ENCODE results near the gene AIP. TPM values are rescaled to one million over a fixed set of nuclear protein-coding genes. Genes with fewer than 3 reads are reported as not detected.

AIP gene
- total RNA-seq, 1 experiment from 2014 or later, result 87.8 TPM

- CTCF ChIA-PET, result no interaction called here
- ATAC-seq, result no peak
- peak overlapping the region; percentile 45; the same call in 1 of the 2 replicates for H3K27ac ChIP-seq (ENCODE audit: low read length)
- intact Hi-C loops (cut with micrococcal nuclease; ENCODE audit: unreplicated experiment) (no loop called here), in situ Hi-C loops (cut with HindIII; ENCODE audit: low pct_unique_long_range_greater_than_20kb, low sequenced_read_pairs) (no loop called here)
- H3K4me1 ChIP-seq (ENCODE audit: control insufficient read depth, insufficient read depth, low read length), result peaks cover 64% of the 10 kb centered on the region
- no peaks in the 10 kb centered on the region for H3K9me3 ChIP-seq (ENCODE audit: control insufficient read depth, insufficient read depth, low read depth, low read length)
- no peak for DNase-seq (ENCODE audit: low read depth, low spot score)
- no peak overlapping the region for H3K4me3 ChIP-seq (ENCODE audit: low read depth in 2 of 2, low read length in 2 of 2)
- no peak for TF ChIP-seq CTCF (IDR thresholded peaks at IDR 0.05)
- TF ChIP-seq SIN3A (IDR thresholded peaks at IDR 0.05; ENCODE audit: borderline replicate concordance, insufficient read depth, low read depth, low read length), result no peak
- TF ChIP-seq REST (IDR thresholded peaks at IDR 0.05; ENCODE audit: insufficient read depth in 1 of 2, low read depth in 2 of 2, low read length in 1 of 2), result no peak
- TF ChIP-seq TCF7L2 (IDR thresholded peaks at IDR 0.05; ENCODE audit: low read depth, low read length), result no peak
- TF ChIP-seq POLR2AphosphoS5 (IDR thresholded peaks at IDR 0.05; ENCODE audit: low read depth, low read length), result no peak
- peaks cover 2% of the 10 kb centered on the region; the same call in 1 of the 2 replicates for H3K36me3 ChIP-seq (ENCODE audit: control insufficient read depth, insufficient read depth, low read length)
- POLR2A ChIA-PET, result no interaction called here
- H3K27me3 ChIP-seq (ENCODE audit: control insufficient read depth, insufficient read depth, low read length), result no peaks in the 10 kb centered on the region
- TSS peak; percentile 65 for BruUV-seq (replicated peaks)
These were observed 42.4 kb upstream of the AIP start for GRCh38 chr11:67440229-67441097.

- POLR2A ChIA-PET, result no interaction called here
These were observed 41.7 kb upstream of the AIP start for GRCh38 chr11:67441098-67441563.

More at GRCh38 chr11:67441098-67441563, 41.7 kb upstream of the AIP start:
- in situ Hi-C loops (cut with HindIII; ENCODE audit: low pct_unique_long_range_greater_than_20kb, low sequenced_read_pairs) (no loop called here), intact Hi-C loops (cut with micrococcal nuclease; ENCODE audit: unreplicated experiment) (no loop called here)
- BruUV-seq (replicated peaks), result no TSS peak
- Histone ChIP-seq H3K36me3 (ENCODE audit: control insufficient read depth, insufficient read depth, low read length) (peaks cover 2% of the 10 kb centered on the region; the same call in 1 of the 2 replicates), H3K27ac (ENCODE audit: low read length) (no peak overlapping the region; the same call in 1 of the 2 replicates), H3K27me3 (ENCODE audit: control insufficient read depth, insufficient read depth, low read length) (no peaks in the 10 kb centered on the region), H3K4me1 (ENCODE audit: control insufficient read depth, insufficient read depth, low read length) (peaks cover 59% of the 10 kb centered on the region), H3K4me3 (ENCODE audit: low read depth in 2 of 2, low read length in 2 of 2) (no peak overlapping the region), H3K9me3 (ENCODE audit: control insufficient read depth, insufficient read depth, low read depth, low read length) (no peaks in the 10 kb centered on the region)
- CTCF ChIA-PET, result no interaction called here
- no peak for ATAC-seq
- TF ChIP-seq SIN3A (IDR thresholded peaks at IDR 0.05; ENCODE audit: borderline replicate concordance, insufficient read depth, low read depth, low read length), result no peak
- TF ChIP-seq REST (IDR thresholded peaks at IDR 0.05; ENCODE audit: insufficient read depth in 1 of 2, low read depth in 2 of 2, low read length in 1 of 2), result no peak
- no peak for TF ChIP-seq POLR2AphosphoS5 (IDR thresholded peaks at IDR 0.05; ENCODE audit: low read depth, low read length)
- no peak for TF ChIP-seq CTCF (IDR thresholded peaks at IDR 0.05)
- TF ChIP-seq TCF7L2 (IDR thresholded peaks at IDR 0.05; ENCODE audit: low read depth, low read length), result no peak
- DNase-seq (ENCODE audit: low read depth, low spot score), result no peak

All from Panc1 (cell line).